Activated CD8-positive, alpha-beta memory T cell treated with anti-CD3 and anti-CD28 coated beads, Interleukin-2, amount 50 U/mL, for 24 hours (primary cell): ENCODE data around the gene LURAP1L.

Experiments
- DNase-seq: peaks from one replicate; pipeline ENCODE4 v3.0.0-alpha.2; 2020; ENCODE audit errors: extremely low read depth

LURAP1L gene, protein sequence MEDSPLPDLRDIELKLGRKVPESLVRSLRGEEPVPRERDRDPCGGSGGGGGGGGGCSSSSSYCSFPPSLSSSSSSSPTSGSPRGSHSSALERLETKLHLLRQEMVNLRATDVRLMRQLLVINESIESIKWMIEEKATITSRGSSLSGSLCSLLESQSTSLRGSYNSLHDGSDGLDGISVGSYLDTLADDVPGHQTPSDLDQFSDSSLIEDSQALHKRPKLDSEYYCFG

DNA sequence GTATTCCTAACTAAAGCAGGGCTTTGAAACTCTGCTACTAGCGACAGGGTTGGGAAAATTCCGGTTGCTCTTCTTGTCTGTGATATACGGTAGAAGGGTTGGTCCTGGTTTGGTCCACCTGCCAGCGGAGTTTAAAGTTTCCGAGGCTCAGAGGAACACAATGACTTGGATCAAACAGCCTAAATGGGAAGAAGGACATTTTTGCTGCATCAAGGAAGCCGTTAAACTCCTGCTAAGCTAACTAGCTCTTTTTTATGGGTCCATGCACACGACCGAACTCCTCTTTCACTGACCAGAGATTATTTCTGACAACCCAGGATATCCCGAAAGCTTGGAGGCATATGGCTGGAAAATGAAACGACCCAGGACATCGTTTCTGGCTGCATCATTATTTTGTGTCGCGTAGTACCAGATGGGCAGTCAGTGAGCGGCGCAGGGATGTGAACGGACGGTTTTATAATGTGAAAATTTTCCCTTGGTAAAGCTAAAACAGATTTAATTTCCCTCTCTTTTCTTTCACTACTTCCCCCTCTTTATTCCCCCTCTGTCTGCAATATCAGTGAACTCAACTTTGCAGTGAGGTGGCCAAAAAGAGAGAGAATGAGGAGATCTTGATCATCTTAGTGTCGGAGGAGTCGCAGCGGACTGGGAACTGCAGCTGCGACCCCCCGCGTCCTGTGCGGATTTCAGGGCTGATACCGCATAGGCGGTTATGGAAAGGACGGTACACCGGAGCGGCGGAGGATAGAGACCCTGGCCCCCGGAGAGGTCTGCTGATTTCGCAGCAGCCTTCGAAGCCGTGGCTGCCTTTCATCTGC lies at the start of gene LURAP1L:
Gene LURAP1L, plus strand, starts transcription at position 160 of the 818 bp plus-strand sequence. CDS start 696 bp downstream, outside the sequence.
- DNase-seq, result no peak

DNA sequence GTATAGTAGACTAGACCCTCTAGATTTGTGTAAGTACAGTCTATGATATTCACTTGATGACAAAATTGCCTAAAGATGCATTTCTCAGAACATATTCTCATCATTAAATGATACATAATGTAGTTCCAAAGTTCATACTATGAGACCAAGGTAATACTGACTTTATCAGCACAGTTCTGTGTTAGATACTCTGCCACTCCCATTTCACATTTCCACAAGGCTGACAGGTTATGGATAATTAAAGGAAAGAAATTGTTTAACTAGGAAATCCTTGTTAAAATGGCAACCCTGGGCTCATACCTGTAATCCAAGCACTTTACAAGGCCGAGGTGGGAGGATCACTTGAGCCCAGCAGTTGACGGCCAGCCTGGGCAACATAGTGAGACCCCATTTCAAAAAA lies 48.0 kb upstream of the LURAP1L start:
- no peak for DNase-seq

GRCh38 chr9:12730198-12730597 lies 44.6 kb upstream of the LURAP1L start:
- DNase-seq, result no peak

- no peak for DNase-seq
These were observed 43.9 kb upstream of the LURAP1L start for GRCh38 chr9:12730927-12731326.

DNA sequence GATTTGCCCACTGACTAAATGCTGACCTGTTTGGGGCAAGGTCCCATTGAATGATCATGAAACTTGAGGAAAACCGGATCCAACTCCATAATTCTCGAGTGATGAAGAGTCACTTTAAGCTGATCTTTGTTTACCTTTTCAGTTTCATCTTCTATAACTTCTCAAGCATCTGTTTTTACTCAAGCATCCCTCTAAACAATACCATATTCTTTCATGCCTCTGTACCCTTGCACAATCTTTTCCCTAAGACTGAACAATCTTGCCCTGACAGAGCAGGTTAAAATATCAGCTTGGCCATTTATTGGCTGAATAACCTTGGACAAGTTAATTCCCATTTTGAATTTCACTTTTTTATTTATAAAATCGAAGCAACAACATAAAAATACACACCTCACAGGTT lies 41.8 kb upstream of the LURAP1L start:
- no peak for DNase-seq

- DNase-seq, result no peak
These were observed 39.2 kb upstream of the LURAP1L start for GRCh38 chr9:12735665-12736064.

DNA sequence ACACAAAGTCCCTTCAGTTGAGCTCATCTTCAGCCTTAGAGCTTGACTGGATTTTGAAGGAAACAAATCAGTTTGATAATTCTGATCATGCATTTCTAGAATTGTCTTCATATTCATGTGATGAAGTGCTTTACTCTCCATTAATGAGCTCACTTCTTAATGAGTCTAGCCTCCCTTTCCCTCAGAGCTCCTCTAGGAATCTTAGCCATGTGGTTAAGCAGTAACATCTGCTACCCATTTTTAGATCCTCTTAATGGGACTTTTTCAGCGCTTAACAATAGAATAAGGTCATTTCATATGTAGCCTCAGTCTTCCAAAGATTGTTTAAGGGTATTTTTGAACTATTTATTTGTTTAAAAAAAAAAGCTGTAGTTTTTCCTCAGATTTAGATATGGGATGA lies 36.9 kb upstream of the LURAP1L start:
- DNase-seq, result no peak

- DNase-seq, result no peak
These were observed 35.7 kb upstream of the LURAP1L start for GRCh38 chr9:12739014-12739652.

GRCh38 chr9:12740845-12741244 lies 34.0 kb upstream of the LURAP1L start:
- no peak for DNase-seq

GRCh38 chr9:12748016-12748415 lies 26.8 kb upstream of the LURAP1L start:
- no peak for DNase-seq

- DNase-seq, result no peak
These were observed 25.9 kb upstream of the LURAP1L start for GRCh38 chr9:12748954-12749353.

GRCh38 chr9:12753931-12754330 lies 20.9 kb upstream of the LURAP1L start:
- no peak for DNase-seq

DNA sequence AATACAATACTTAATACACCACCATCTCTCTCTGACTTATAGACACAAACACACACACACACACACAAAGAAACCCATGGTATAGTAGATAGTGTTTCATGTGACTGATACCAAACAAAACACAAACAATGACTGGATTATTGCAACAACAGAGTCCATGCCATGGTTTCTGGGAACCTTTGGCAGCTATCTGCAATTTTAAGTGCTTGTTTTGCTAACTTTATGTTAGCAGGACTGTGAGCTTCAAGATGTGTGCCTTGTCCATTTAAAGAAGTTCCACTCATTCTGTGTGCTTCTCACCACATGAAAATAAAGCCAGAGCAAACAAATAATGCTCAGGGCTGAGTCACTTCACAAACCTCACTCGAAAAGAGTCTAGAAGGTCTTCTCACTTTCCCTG lies 15.1 kb upstream of the LURAP1L start:
- no peak for DNase-seq

GRCh38 chr9:12760758-12761157 lies 14.1 kb upstream of the LURAP1L start:
- no peak for DNase-seq

DNA sequence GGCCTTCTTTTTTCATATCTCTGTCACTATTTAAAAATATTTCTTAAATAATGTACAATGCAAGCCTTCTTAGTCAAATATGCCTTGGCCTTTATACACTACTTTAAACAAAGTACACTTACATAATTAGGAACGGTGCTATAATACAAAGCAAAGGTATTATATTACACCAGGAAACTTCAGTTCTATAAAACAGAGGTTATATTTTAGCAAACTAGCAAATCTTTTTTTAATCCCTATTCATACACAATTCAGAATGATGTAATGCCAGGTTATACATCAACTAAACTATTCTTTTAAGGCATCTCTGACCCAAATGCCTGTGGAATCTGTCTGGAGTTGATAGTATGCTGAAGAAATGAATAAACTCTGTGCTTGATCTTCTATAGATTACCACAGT lies 10.7 kb upstream of the LURAP1L start:
- DNase-seq, result no peak

- DNase-seq, result no peak
These were observed 9.6 kb upstream of the LURAP1L start for GRCh38 chr9:12765088-12765798.

GRCh38 chr9:12766357-12766756 lies 8.5 kb upstream of the LURAP1L start:
- DNase-seq, result no peak

DNA sequence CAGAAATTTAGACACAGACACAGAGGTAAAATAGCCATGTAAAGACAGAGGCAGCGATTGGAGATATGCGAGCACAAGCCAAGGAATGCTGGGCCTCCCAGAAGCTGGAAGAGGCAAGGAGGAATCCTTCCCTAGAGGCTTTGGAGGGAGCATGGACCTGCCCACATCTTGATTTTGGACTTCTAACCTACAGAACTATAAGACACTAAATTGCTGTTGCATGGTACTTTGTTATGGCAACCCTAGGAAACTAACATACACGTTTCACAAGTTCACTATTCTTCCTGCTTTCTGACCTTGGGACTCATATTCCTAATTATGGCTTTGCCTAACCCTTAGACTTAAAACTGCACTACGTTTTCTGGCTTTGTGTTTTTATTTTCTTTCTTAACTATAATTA lies 4.6 kb upstream of the LURAP1L start:
- no peak for DNase-seq

DNA sequence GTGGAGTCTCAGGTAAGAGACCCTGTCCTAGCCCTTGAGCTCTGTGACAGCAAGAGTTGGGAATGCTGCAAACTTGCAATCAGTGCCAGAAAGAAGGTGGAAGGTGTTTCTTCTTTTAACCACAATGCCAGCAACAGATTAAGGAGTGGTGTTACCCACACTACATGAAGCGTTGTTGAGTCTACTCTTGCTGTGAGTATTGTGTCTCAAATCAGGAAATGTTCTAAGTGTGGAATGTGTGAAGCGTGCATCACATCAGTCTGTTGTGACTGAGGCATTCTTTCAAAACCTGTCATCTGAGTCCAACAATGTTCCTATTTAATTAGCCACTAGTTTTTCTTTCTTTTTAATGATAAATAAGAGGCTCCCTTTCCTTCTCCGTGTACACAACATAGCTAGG lies 2.9 kb upstream of the LURAP1L start:
- DNase-seq, result no peak

DNA sequence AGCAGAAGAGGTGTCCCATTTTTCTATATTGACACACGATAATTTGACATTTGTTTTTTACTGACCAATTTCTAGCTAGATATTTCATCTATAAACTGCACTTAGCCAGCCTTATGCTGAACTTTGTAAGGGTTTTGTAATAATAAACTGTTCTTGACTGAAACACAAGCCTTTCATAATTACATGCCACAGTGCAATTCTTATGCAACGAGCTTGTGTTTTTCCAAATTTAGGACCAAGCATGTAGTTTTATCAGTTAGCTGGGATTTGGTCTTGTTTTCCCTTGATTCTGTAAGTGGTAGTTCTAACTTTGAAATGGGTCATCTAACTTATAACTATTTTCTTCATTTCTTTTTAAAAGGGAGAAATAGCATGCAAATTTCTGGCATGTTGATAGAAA lies 1.3 kb upstream of the LURAP1L start:
- no peak for DNase-seq

GRCh38 chr9:12775679-12776512 lies 1.1 kb downstream of the LURAP1L start:
- DNase-seq, result no peak
